Esophagus squamous epithelium (tissue), 5 donors: ENCODE measurements around the gene TRAPPC2L. TPM values are rescaled to one million over a fixed set of nuclear protein-coding genes. Genes with fewer than 3 reads are reported as not detected.

Experiments used
- DNase-seq: peaks from one replicate; lab custom pipeline; 2025; lab: John Stamatoyannopoulos, UW
- H3K27ac ChIP-seq, 4 donors: fragments of 200-600 bp; sonication (generic); one replicate each; pipeline ENCODE4 v1.5.1; 2016 to 2019; ENCODE audit warnings: mild to moderate bottlenecking in 1 of 4
- H3K27me3 ChIP-seq, 4 donors: fragments of 200-600 bp; sonication (generic); 1 replicate in 3 of 4; 2 replicates in 1 of 4; pipeline versions ENCODE4 v1.5.1 to v1.6.0; 2017 to 2021; ENCODE audit warnings: antibody characterized with exemption in 1 of 4
- H3K36me3 ChIP-seq, 3 donors: fragments of 200-600 bp; sonication (generic); one replicate each; pipeline ENCODE4 v1.5.1; 2016 to 2019
- H3K4me1 ChIP-seq, 3 donors: fragments of 200-600 bp; sonication (generic); one replicate each; pipeline ENCODE4 v1.5.1; 2017 to 2019
- H3K4me3 ChIP-seq, 4 donors: fragments of 200-600 bp; sonication (generic); 1 replicate in 3 of 4; 2 replicates in 1 of 4; pipeline ENCODE4 v1.5.1; 2016 to 2019; ENCODE audit warnings: mild to moderate bottlenecking in 2 of 4, moderate library complexity in 1 of 4
- H3K9me3 ChIP-seq, 3 donors: fragments of 200-600 bp; sonication (generic); one replicate each; pipeline ENCODE4 v1.5.1; 2016 to 2019
- POLR2A ChIP-seq, 4 donors: fragments of 450-650 bp; IDR thresholded peaks; one replicate each; pipeline ENCODE4 v1.6.1; 2017; ENCODE audit warnings: antibody characterized with exemption in 4 of 4, mild to moderate bottlenecking in 4 of 4, moderate library complexity in 3 of 4
- WGBS, 2 donors: methylation state at CpG; one replicate each; pipeline ENCODE4 v1.1.5; 2018; 5-methylcytosine and 5-hydroxymethylcytosine counted together
- intact Hi-C: fragments of 100-400 bp; cut with DNase I; formaldehyde crosslinking; loops from one replicate; pipeline ENCODE4 v1.15.0; 2022
- total RNA-seq, 4 donors: library from RNA; depleted of rRNA; stranded (reverse); fragments of >200 nt; gene quantifications; one replicate each; pipeline ENCODE4 v1.1.0, GENCODE V29; 2016
- TF ChIP-seq, protein P1 (sequence below), 6 experiments: fragments of 450-650 bp in 4 of 6; fragments of 200-600 bp in 2 of 6; sonication (generic) in 2 of 6; IDR thresholded peaks; one replicate each; pipeline ENCODE4 v1.5.1; 2016 to 2019; ENCODE audit warnings: antibody characterized with exemption in 6 of 6, mild to moderate bottlenecking in 4 of 6, moderate library complexity in 4 of 6
- donor health status: DM: yes; HTN: yes; CAD: no.

Gene TRAPPC2L
- total RNA-seq, 4 donors from 2014 or later: 20.7 to 29.7 (median 24.7) TPM

GRCh38 chr16:88864099-88864498, 7.2 kb downstream of the TRAPPC2L start:
- intact Hi-C loops: no loop called here
- Histone ChIP-seq H3K27me3 (peaks cover 0 to 23% (median 0%) of the 10 kb centered on the region in 4 donors), H3K9me3 (no peaks in the 10 kb centered on the region), H3K27ac (no peak overlapping the region), H3K4me3 (no peak overlapping the region), H3K4me1 (no peaks in the 10 kb centered on the region), H3K36me3 (peaks cover 9 to 43% (median 28%) of the 10 kb centered on the region in 3 donors)
- no peak for TF ChIP-seq POLR2A (IDR thresholded peaks at IDR 0.05)
- TF ChIP-seq, protein P1, sequence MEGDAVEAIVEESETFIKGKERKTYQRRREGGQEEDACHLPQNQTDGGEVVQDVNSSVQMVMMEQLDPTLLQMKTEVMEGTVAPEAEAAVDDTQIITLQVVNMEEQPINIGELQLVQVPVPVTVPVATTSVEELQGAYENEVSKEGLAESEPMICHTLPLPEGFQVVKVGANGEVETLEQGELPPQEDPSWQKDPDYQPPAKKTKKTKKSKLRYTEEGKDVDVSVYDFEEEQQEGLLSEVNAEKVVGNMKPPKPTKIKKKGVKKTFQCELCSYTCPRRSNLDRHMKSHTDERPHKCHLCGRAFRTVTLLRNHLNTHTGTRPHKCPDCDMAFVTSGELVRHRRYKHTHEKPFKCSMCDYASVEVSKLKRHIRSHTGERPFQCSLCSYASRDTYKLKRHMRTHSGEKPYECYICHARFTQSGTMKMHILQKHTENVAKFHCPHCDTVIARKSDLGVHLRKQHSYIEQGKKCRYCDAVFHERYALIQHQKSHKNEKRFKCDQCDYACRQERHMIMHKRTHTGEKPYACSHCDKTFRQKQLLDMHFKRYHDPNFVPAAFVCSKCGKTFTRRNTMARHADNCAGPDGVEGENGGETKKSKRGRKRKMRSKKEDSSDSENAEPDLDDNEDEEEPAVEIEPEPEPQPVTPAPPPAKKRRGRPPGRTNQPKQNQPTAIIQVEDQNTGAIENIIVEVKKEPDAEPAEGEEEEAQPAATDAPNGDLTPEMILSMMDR (IDR thresholded peaks at IDR 0.05): no peak
- no CpG with 5 or more reads among the region's 15 CpGs for WGBS, 2 donors
- DNase-seq: no peak

DNA sequence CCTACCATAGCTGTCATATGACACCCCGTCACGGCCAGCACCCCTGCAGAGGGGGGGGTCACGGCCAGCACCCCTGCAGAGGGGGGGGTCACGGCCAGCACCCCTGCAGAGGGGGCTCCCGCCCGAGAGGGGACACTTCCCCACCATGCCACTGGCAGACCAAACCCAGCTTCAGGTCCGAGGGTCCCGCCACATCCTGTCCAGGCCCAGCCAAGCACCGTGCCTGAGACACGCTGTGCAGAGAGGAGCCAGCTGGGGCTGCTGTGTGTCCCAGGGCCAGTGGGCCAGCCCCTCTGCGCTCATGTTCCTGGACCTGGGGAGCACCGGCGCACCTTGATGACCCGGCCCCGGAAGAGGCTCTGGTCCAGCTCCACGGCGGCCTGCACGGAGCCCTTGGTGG, 7.6 kb downstream of the TRAPPC2L start:
- TF ChIP-seq POLR2A (IDR thresholded peaks at IDR 0.05): no peak
- TF ChIP-seq, protein P1 (IDR thresholded peaks at IDR 0.05): no peak
- Histone ChIP-seq H3K9me3 (no peaks in the 10 kb centered on the region), H3K36me3 (peaks cover 9 to 39% (median 27%) of the 10 kb centered on the region in 3 donors), H3K27me3 (peaks cover 0 to 28% (median 0%) of the 10 kb centered on the region in 4 donors), H3K27ac (no peak overlapping the region), H3K4me3 (no peak overlapping the region), H3K4me1 (no peaks in the 10 kb centered on the region)
- intact Hi-C loops: no loop called here
- WGBS, 2 donors: 100% methylated on average over 1 of the region's 18 CpGs; no CpG with 5 or more reads in 1 of the 2 donors
- DNase-seq: no peak

GRCh38 chr16:88865310-88865709, 8.4 kb downstream of the TRAPPC2L start:
- no peak for DNase-seq
- WGBS, 2 donors: 52% methylated on average over 8 of the region's 14 CpGs; no CpG with 5 or more reads in 1 of the 2 donors
- Histone ChIP-seq H3K27ac (no peak overlapping the region), H3K9me3 (no peaks in the 10 kb centered on the region), H3K27me3 (peaks cover 0 to 35% (median 0%) of the 10 kb centered on the region in 4 donors), H3K36me3 (peaks cover 9 to 31% (median 19%) of the 10 kb centered on the region in 3 donors), H3K4me3 (no peak overlapping the region), H3K4me1 (peaks cover 0 to under 1% (median 0%) of the 10 kb centered on the region in 3 donors)
- intact Hi-C loops: no loop called here
- TF ChIP-seq, protein P1 (IDR thresholded peaks at IDR 0.05): no peak
- no peak for TF ChIP-seq POLR2A (IDR thresholded peaks at IDR 0.05)

DNA sequence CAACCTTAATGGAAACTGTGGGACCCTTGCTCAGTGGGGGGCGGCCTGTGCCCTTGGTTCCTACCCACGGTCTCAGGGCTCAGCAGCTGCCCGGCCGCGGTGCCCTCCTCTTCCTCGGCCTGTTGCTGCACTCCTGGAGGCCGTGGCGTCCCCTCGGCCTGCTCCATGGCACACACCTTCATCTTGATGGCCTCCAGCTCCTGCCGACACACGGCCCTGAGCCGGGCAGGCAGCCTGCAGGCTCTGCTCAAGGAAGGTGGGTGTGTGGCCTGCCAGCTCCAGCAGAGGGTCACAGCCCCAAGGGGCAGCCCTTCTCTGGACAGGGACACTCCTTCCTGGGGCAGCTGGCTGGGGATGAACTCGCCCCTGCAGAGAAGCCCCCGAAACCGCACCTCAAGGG, 8.8 kb downstream of the TRAPPC2L start:
- DNase-seq: no peak
- H3K27ac ChIP-seq: no peak overlapping the region
- peaks cover 0 to 5% (median 0%) of the 10 kb centered on the region in 3 donors for H3K4me1 ChIP-seq
- H3K27me3 ChIP-seq: peaks cover 0 to 40% (median 0%) of the 10 kb centered on the region in 4 donors
- H3K36me3 ChIP-seq: peaks cover 5 to 27% (median 14%) of the 10 kb centered on the region in 3 donors
- intact Hi-C loops: no loop called here
- WGBS, 2 donors: no CpG with 5 or more reads among the region's 15 CpGs
- H3K4me3 ChIP-seq: no peak overlapping the region
- no peaks in the 10 kb centered on the region for H3K9me3 ChIP-seq
- TF ChIP-seq, protein P1 (IDR thresholded peaks at IDR 0.05): no peak
- no peak for TF ChIP-seq POLR2A (IDR thresholded peaks at IDR 0.05)

- WGBS, 2 donors: 67 to 81% methylated on average over 6 to 8 of the region's 20 CpGs
- H3K27me3 ChIP-seq: peaks cover 0 to 46% (median 0%) of the 10 kb centered on the region in 4 donors
Measured at GRCh38 chr16:88866151-88866920, 9.4 kb downstream of the TRAPPC2L start, which contains the start of gene PABPN1L. Gene PABPN1L (minus strand): TSS chr16:88866660. CDS start chr16:88866606, 54 bp downstream.

More at GRCh38 chr16:88866151-88866920, 9.4 kb downstream of the TRAPPC2L start, which contains the start of gene PABPN1L:
- TF ChIP-seq POLR2A (IDR thresholded peaks at IDR 0.05): no peak
- TF ChIP-seq, protein P1 (IDR thresholded peaks at IDR 0.05): no peak
- Histone ChIP-seq H3K4me3 (no peak within 1 kb of the TSS), H3K4me1 (peaks cover 0 to 10% (median 0%) of the 10 kb centered on the region in 3 donors), H3K27ac (no peak within 1 kb of the TSS), H3K36me3 (peaks cover 0 to 21% (median 9%) of the 10 kb centered on the region in 3 donors), H3K9me3 (no peaks in the 10 kb centered on the region)
- intact Hi-C loops: no loop called here
- no peak for DNase-seq
